IMR-90 (cell line): ENCODE measurements around the gene NPTX2. TPM values are rescaled to one million over a fixed set of nuclear protein-coding genes. Genes with fewer than 3 reads are reported as not detected.

Experiments used
- ATAC-seq: fragments of 200-7000 bp; cut with Tn5 transposase; 2 replicates; pipeline ENCODE4 v1.9.1; 2020; ENCODE audit warnings: low read depth, mild to moderate bottlenecking, moderate library complexity
- BruUV-seq: library from RNA; stranded (reverse); fragments of 400-500 nt; replicated peaks from 2 replicates; lab custom pipeline; 2021; lab: Mats Ljungman, UMichigan
- CTCF ChIA-PET: fragments of 300-600 bp; formaldehyde crosslinking; extraction: SDS; loops from one replicate; lab custom pipeline; 2021; ENCODE audit warnings: antibody characterized with exemption; lab: Yijun Ruan, JAX
- POLR2A ChIA-PET: fragments of 300-600 bp; sonication (Branson Sonifier 250); formaldehyde crosslinking; loops from one replicate; lab custom pipeline; 2022; ENCODE audit warnings: antibody characterized with exemption; ENCODE audit not compliant: unreplicated experiment; lab: Charles Lee
- DNase-seq: peaks from one replicate; pipeline ENCODE4 v3.0.0; 2013
- H2AFZ ChIP-seq: replicated peaks from 2 replicates; pipeline ENCODE3; 2013; ENCODE audit warnings: low read length, mild to moderate bottlenecking; ENCODE audit not compliant: poor library complexity
- H2AK5ac ChIP-seq: 2 replicates; pipeline ENCODE4 v1.6.1; 2013; ENCODE audit warnings: low read depth, low read length, inconsistent platforms
- H2AK9ac ChIP-seq: replicated peaks from 2 replicates; pipeline ENCODE3; 2013; ENCODE audit warnings: mild to moderate bottlenecking, low read depth, low read length, moderate library complexity; ENCODE audit not compliant: poor library complexity
- H2BK120ac ChIP-seq: 2 replicates; pipeline ENCODE4 v1.6.1; 2013; ENCODE audit warnings: low read depth, low read length, inconsistent platforms
- H2BK15ac ChIP-seq: 3 replicates; pipeline ENCODE4 v1.6.1; 2013; ENCODE audit warnings: low read depth, low read length, inconsistent platforms
- H2BK20ac ChIP-seq: 2 replicates; pipeline ENCODE4 v1.6.1; 2013; ENCODE audit warnings: low read depth, mild to moderate bottlenecking, inconsistent platforms, low read length, moderate library complexity
- H2BK5ac ChIP-seq: 2 replicates; pipeline ENCODE4 v1.6.1; 2013; ENCODE audit warnings: mild to moderate bottlenecking, low read depth, low read length, inconsistent platforms; ENCODE audit not compliant: poor library complexity, severe bottlenecking
- H3K14ac ChIP-seq: replicated peaks from 2 replicates; pipeline ENCODE4 v1.6.1; 2013; ENCODE audit warnings: low read depth, low read length, inconsistent platforms
- H3K18ac ChIP-seq: 2 replicates; pipeline ENCODE4 v1.6.1; 2013; ENCODE audit warnings: low read depth, low read length, control low read depth
- H3K23ac ChIP-seq: 2 replicates; pipeline ENCODE4 v1.6.1; 2013; ENCODE audit warnings: low read depth, low read length, inconsistent platforms
- H3K27ac ChIP-seq: 2 replicates; pipeline ENCODE4 v1.5.1; 2013; ENCODE audit warnings: mild to moderate bottlenecking, control low read depth, low read length; ENCODE audit not compliant: insufficient read depth
- H3K27me3 ChIP-seq: 2 replicates; pipeline ENCODE4 v1.6.1; 2013; ENCODE audit warnings: low read length; ENCODE audit not compliant: control insufficient read depth, insufficient read depth
- H3K36me3 ChIP-seq: 2 replicates; pipeline ENCODE4 v1.6.1; 2013; ENCODE audit warnings: low read length, mixed read lengths; ENCODE audit not compliant: control insufficient read depth, insufficient read depth
- H3K4ac ChIP-seq: 2 replicates; pipeline ENCODE4 v1.6.1; 2013; ENCODE audit warnings: low read depth, low read length, inconsistent platforms
- H3K4me1 ChIP-seq: 2 replicates; pipeline ENCODE4 v1.6.1; 2013; ENCODE audit warnings: low read length, mixed read lengths; ENCODE audit not compliant: control insufficient read depth, insufficient read depth
- H3K4me2 ChIP-seq: 2 replicates; pipeline ENCODE4 v1.6.1; 2013; ENCODE audit warnings: low read depth, mild to moderate bottlenecking, control low read depth, low read length, moderate library complexity
- H3K4me3 ChIP-seq: 2 replicates; pipeline ENCODE4 v1.5.1; 2013; ENCODE audit warnings: low read depth, mild to moderate bottlenecking, control low read depth, low read length, moderate library complexity; ENCODE audit not compliant: insufficient read depth
- H3K56ac ChIP-seq: 2 replicates; pipeline ENCODE4 v1.6.1; 2013; ENCODE audit warnings: low read length, inconsistent platforms; ENCODE audit not compliant: insufficient read depth; ENCODE audit errors: extremely low read depth
- H3K79me1 ChIP-seq, 2 experiments: 2 replicates each; pipeline ENCODE4 v1.6.1; 2013; ENCODE audit warnings: low read length in 2 of 2, inconsistent platforms in 1 of 2, low read depth in 1 of 2
- H3K9ac ChIP-seq: 2 replicates; pipeline ENCODE4 v1.6.1; 2013; ENCODE audit warnings: low read depth, low read length, control low read depth
- H3K9me1 ChIP-seq: 2 replicates; pipeline ENCODE4 v1.6.1; 2013; ENCODE audit warnings: low read length, inconsistent platforms; ENCODE audit not compliant: insufficient read depth
- H3K9me3 ChIP-seq: 2 replicates; pipeline ENCODE4 v1.6.1; 2013; ENCODE audit warnings: low read length; ENCODE audit not compliant: control insufficient read depth, insufficient read depth
- H4K20me1 ChIP-seq: 2 replicates; pipeline ENCODE4 v1.6.1; 2013; ENCODE audit warnings: low read length, inconsistent platforms; ENCODE audit not compliant: insufficient read depth
- H4K5ac ChIP-seq: 2 replicates; pipeline ENCODE4 v1.6.1; 2013; ENCODE audit warnings: mild to moderate bottlenecking, low read depth, low read length, control low read depth
- H4K8ac ChIP-seq, 2 experiments: 2 replicates each; pipeline ENCODE4 v1.6.1; 2013; ENCODE audit warnings: low read depth in 2 of 2, low read length in 2 of 2, control low read depth in 1 of 2, inconsistent platforms in 1 of 2
- H4K91ac ChIP-seq: 2 replicates; pipeline ENCODE4 v1.6.1; 2013; ENCODE audit warnings: low read depth, low read length, inconsistent platforms; ENCODE audit not compliant: insufficient read depth
- BHLHE40 ChIP-seq: fragments of 150-350 bp; IDR thresholded peaks from 2 replicates; pipeline ENCODE4 v1.6.1; 2016; ENCODE audit warnings: mild to moderate bottlenecking, low read depth, low read length
- CEBPB ChIP-seq: IDR thresholded peaks from 2 replicates; pipeline ENCODE4 v1.6.1; 2012; ENCODE audit warnings: low read depth, low read length, improper control_type of control experiment
- FOS ChIP-seq: fragments of 150-350 bp; IDR thresholded peaks from 2 replicates; pipeline ENCODE4 v1.6.1; 2016; ENCODE audit warnings: low read depth, low read length
- MAFK ChIP-seq: IDR thresholded peaks from 2 replicates; pipeline ENCODE4 v1.6.1; 2012; ENCODE audit warnings: low read depth, low read length, improper control_type of control experiment
- MAZ ChIP-seq: IDR thresholded peaks from 2 replicates; pipeline ENCODE4 v1.6.1; 2012; ENCODE audit warnings: low read depth, mild to moderate bottlenecking, low read length, improper control_type of control experiment, moderate library complexity, borderline replicate concordance
- RAD21 ChIP-seq: IDR thresholded peaks from 2 replicates; pipeline ENCODE4 v1.6.1; 2012; ENCODE audit warnings: low read length, improper control_type of control experiment
- RCOR1 ChIP-seq: IDR thresholded peaks from 2 replicates; pipeline ENCODE4 v1.6.1; 2012; ENCODE audit warnings: mild to moderate bottlenecking, low read length, improper control_type of control experiment; ENCODE audit not compliant: insufficient replicate concordance
- SMC3 ChIP-seq: fragments of 150-350 bp; IDR thresholded peaks from 2 replicates; pipeline ENCODE4 v1.6.1; 2016; ENCODE audit warnings: low read depth, mild to moderate bottlenecking, antibody characterized with exemption, low read length, moderate library complexity
- WGBS, 2 experiments: methylation state at CpG; one replicate each; pipeline versions ENCODE4 v1.1.5 to v1.1.7; 2013; ENCODE audit warnings: missing lambda C conversion rate in 2 of 2; ENCODE audit not compliant: insufficient read length in 1 of 2; ENCODE audit errors: extremely low coverage in 2 of 2; 5-methylcytosine and 5-hydroxymethylcytosine counted together
- dilution Hi-C: fragments of 300-500 bp; cut with HindIII; formaldehyde crosslinking; loops from one replicate; pipeline ENCODE4 v1.14.3; 2018; ENCODE audit warnings: low sequenced_read_pairs; ENCODE audit not compliant: unreplicated experiment
- in situ Hi-C: fragments of 300-500 bp; cut with MboI; formaldehyde crosslinking; loops from 3 replicates; pipeline ENCODE4 v1.14.3; 2019; ENCODE audit warnings: low sequenced_read_pairs, inconsistent platforms, mixed read lengths
- intact Hi-C: fragments of 100-400 bp; cut with micrococcal nuclease; formaldehyde crosslinking; loops from 2 replicates; pipeline ENCODE4 v1.10.0; 2022
- polyA plus RNA-seq, 3 experiments: library from polyadenylated mRNA; depleted of rRNA; stranded (reverse); fragments of >200 nt; gene quantifications; 2 replicates each; pipeline ENCODE4 v1.2.3, GENCODE V29; 2012; ENCODE audit warnings: low replicate concordance in 1 of 3
- total RNA-seq: library from RNA; depleted of rRNA; stranded (reverse); fragments of >200 nt; gene quantifications from 2 replicates; pipeline ENCODE4 v1.2.3, GENCODE V29; 2012
- TF ChIP-seq, protein P1 (sequence below): fragments of 150-350 bp; IDR thresholded peaks from 2 replicates; pipeline ENCODE4 v1.6.1; 2017; ENCODE audit warnings: mild to moderate bottlenecking, antibody characterized with exemption, low read length, low read depth

Gene NPTX2
- total and polyA plus RNA-seq, 2 of the 4 experiments (the other 2 are of a cell fraction), result under 0.01 to 0.03 TPM

DNA sequence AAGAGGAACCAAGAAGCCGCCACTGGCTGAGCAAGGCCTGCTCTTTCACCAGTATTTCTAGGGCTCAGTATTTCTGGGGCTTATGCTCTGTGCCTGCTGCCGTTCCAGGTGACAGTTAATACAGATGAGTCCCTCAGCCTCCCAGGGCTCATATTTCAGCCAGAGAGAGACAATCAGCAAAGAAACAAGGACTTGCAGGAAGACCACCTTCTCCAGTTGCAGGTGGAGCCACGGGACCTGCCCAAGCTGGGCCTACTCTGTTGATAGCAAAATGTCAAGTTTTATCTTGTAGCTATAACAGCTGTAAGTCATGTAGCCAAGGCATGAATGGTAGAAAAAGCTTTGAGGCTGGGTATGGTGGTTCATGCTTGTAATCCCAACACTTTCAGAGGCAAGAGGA lies 42.7 kb downstream of the NPTX2 start:
- Histone ChIP-seq H2AK5ac (no peak overlapping the region), H3K18ac (no peak overlapping the region), H3K23ac (no peak overlapping the region), H2BK120ac (no peak overlapping the region), H2BK15ac (no peak overlapping the region), H4K8ac (no peak overlapping the region), H3K56ac (no peak overlapping the region), H2BK20ac (no peak overlapping the region), H4K91ac (no peak overlapping the region), H2AK9ac (no peak overlapping the region), H3K4me3 (no peak overlapping the region), H3K9me3 (peaks cover 41% of the 10 kb centered on the region), H2AFZ (no peak overlapping the region), H4K5ac (no peak overlapping the region), H3K14ac (no peak overlapping the region), H3K79me1 (no peaks in the 10 kb centered on the region), H3K9ac (no peak overlapping the region), H4K20me1 (no peaks in the 10 kb centered on the region), H3K9me1 (no peaks in the 10 kb centered on the region), H2BK5ac (no peak overlapping the region), H3K4me1 (no peaks in the 10 kb centered on the region), H3K4me2 (no peak overlapping the region), H3K36me3 (no peaks in the 10 kb centered on the region), H3K27ac (no peak overlapping the region), H3K4ac (no peak overlapping the region), H3K27me3 (no peaks in the 10 kb centered on the region)
- ChIA-PET CTCF (no interaction called here), POLR2A (no interaction called here)
- in situ Hi-C loops (no loop called here), intact Hi-C loops (no loop called here), dilution Hi-C loops (no loop called here)
- DNase-seq (no peak), ATAC-seq (no peak)
- no CpG with 5 or more reads among the region's 3 CpGs for WGBS, 2 experiments
- TF ChIP-seq SMC3, result no peak
- TF ChIP-seq FOS, result no peak
- no peak for TF ChIP-seq RCOR1
- no peak for TF ChIP-seq MAFK
- TF ChIP-seq BHLHE40, result no peak
- TF ChIP-seq RAD21, result no peak
- no peak for TF ChIP-seq MAZ
- TF ChIP-seq CEBPB, result no peak
- TF ChIP-seq, protein P1, sequence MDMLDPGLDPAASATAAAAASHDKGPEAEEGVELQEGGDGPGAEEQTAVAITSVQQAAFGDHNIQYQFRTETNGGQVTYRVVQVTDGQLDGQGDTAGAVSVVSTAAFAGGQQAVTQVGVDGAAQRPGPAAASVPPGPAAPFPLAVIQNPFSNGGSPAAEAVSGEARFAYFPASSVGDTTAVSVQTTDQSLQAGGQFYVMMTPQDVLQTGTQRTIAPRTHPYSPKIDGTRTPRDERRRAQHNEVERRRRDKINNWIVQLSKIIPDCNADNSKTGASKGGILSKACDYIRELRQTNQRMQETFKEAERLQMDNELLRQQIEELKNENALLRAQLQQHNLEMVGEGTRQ, result no peak
- BruUV-seq, result no TSS peak
